HG02884 (cell line): Measurements from ENCODE around the gene ADAMTS14.

Experiments used
- ATAC-seq: cut with Tn5 transposase; IDR thresholded peaks from one replicate; pipeline ENCODE4 v1.9.1; 2021; ENCODE audit warnings: mild to moderate bottlenecking, moderate library complexity; ENCODE audit not compliant: unreplicated experiment

ADAMTS14 gene

DNA sequence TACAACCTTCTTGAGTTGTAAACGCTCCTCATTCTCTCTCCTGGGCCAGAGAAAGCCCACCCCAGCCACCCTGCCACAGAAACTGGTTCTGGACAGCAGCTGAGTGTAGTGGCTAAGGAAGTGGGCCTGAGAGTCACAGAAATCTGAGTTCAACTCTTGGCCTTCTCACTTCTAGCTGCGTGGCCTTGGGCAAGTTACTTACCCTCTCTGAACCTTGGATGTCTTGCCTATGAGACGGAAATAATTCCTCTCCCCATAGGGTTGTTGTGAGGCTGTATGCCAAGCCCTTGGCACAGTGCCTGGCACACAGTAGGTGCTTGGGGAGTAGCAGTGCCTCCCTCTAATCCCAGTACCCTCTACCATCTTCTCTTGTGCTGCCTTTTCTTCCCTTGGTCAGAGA lies 51.5 kb downstream of the ADAMTS14 start:
- ATAC-seq, result no peak

DNA sequence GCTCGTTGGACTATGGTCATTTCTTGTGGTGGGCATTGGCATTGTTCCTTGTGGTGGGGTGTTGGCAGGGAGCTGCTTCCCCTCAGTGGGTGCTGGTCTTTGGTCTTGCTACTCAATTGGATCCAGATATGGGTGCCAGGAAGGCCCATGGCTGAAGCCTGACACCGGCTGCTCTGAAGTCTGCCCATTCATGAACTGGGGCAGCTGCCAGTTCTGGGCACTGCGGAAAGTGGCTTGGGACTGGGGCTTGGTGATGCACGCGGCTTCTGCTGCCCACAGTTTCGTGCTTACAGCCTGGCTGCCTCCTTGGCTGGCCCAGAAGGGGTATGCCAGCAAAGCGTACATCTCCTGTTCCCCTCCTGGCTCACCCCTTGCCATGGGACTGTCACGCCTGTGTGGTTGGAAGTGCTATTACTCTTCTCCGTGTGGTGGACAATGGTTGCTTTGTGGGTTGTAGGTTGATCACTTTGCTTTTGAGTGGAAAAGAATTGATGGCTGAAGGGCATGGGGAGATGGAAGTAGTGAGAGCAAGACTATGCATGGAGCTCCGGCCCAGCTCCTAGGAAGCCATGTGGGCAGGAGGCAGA lies 54.7 kb downstream of the ADAMTS14 start:
- ATAC-seq, result no peak

DNA sequence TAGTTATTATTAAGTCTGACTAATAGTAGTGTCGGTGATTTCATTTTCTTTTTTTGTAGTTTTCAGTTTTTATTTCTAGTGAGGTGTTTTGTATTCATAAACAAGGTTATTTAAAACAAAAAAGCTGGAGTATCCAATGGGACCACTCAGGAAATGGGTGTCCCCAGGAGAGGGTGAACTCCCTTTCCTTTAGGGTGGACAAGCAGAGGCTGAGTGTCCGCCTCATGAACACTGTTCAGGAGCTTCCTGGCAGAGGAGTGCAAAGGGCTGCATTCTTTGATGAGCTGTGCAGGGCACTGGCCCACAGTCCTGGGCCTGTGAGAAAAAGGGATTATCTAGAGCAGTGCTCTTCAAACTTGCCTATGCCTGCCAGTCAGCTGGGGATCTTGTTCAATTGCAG lies 56.0 kb downstream of the ADAMTS14 start:
- no peak for ATAC-seq

DNA sequence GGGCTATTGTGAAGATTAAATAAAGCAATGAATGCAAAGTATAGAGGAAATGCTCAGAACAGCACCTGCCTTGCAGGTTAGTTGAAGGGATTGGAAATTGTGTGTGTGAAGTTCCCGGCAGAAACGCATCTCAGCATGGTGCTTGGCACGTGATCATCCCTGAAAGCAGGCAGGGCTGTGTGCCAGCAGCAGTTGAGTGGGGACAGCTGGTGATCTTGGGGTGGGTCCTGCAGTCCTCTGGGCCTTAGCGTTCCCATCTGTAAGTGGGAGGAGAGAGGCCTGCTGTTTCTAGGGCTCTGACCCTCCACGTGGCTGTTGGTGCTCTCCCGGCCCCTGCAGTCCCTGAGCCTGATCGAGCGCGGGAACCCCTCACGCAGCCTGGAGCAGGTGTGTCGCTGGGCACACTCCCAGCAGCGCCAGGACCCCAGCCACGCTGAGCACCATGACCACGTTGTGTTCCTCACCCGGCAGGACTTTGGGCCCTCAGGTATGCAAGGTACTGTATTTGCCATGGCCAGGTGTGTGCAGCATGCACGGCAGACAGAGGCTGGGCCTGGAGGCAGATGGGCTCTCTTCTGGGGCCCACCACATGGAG lies 57.6 kb downstream of the ADAMTS14 start:
- no peak for ATAC-seq

DNA sequence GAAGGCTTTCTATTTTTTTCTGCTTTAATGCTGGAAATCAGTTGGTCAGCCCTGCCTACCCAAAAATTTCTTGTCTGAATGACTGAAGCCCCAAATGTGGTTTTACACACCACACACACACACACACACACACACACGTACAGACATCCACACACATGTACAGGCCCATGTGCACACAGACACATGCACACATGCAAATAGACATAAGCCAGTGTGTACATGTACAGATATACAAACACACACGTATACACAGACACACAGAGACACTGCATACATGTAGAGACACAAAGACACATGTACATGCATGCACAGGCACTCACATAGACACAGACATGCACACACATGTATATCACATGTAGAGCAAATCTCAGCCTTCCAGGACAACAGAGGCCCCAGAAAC lies 58.6 kb downstream of the ADAMTS14 start:
- no peak for ATAC-seq

DNA sequence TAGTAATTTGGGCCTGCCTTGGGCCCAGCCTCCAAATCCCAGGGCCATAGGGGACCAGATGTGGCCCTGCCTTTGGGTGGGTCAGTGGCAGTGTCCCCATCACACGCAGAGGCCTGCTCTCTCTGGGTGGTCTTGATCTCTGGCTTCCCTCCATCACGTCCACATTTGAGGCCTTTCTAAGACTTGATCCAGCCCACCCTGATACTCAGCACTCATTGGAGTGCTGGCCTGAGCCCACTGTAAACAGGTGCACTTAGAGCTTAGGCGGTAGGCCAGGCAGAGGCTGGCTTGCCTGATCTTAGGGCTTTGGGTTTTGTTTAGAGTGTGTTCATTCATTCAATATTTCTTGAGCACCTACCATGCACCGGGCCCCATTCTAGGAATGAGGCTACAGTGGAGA lies 60.3 kb downstream of the ADAMTS14 start:
- ATAC-seq, result no peak

DNA sequence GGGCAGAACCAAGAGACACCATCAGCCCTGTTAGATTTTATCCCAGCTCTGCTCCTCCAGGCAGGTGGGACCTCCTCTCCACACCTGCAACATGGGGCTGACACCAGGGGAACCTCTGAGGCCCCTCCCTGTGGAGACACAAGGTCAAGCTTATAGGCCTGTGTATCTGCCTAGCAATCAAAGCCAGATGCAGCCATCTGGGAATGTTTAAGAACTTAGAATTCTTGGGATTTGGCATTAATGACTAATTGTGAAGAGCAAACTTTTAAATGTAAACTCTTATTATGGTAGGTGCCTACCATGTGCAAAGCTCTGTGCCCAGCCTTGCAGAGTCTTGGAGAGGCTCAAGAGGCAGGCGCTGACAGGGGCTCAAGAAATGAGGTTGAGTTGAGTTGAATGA lies 60.7 kb downstream of the ADAMTS14 start:
- no peak for ATAC-seq

DNA sequence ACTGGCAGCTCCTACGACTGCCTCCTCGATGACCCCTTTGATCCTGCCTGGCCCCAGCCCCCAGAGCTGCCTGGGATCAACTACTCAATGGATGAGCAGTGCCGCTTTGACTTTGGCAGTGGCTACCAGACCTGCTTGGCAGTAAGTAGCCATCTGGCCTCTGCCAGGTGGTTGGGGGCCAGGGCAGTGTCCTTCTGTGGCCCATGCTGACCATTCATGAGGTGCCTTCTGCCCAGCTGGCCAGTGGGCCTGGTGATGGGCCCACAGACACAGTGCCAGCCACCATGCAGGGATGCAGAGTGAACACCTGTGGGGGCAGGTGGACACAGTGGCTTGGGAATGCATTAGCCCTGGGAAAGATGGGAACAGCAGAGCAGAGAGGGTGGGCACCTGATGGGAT lies 62.9 kb downstream of the ADAMTS14 start:
- ATAC-seq, result no peak

DNA sequence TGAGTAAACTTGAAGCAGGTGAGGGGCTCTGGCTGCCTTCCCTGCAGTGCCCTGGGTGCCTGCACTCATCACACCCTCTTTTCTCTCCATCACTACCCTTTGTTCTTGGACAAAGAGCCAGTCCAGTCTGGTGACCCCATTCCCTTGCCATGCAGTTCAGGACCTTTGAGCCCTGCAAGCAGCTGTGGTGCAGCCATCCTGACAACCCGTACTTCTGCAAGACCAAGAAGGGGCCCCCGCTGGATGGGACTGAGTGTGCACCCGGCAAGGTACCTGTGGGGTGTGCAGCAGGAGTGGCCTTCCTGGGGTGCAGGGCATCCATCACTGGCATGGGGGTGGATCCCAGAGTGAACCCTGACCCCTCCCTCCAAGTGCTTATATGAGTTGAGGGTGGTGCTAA lies 64.2 kb downstream of the ADAMTS14 start:
- ATAC-seq, result no peak

DNA sequence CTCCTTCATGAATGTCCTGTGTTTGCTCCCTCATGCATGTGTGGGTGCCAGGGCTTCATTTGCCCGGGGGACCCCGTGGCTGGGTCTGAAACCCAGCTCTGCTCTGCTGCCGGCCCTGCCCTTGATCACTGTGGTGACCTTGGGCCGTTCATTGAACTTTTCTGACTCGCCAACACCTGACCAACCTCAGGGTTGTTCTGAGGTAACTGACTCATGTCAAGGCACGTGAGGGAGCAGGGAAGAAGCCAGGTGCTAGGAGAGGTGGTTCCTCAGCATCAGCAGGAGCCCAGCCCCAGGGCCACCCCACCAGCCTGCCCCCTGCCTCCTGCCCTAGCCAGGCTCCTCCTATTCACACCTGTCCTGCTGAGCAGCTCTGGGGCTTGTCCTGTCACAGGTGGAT lies 64.9 kb downstream of the ADAMTS14 start:
- no peak for ATAC-seq

DNA sequence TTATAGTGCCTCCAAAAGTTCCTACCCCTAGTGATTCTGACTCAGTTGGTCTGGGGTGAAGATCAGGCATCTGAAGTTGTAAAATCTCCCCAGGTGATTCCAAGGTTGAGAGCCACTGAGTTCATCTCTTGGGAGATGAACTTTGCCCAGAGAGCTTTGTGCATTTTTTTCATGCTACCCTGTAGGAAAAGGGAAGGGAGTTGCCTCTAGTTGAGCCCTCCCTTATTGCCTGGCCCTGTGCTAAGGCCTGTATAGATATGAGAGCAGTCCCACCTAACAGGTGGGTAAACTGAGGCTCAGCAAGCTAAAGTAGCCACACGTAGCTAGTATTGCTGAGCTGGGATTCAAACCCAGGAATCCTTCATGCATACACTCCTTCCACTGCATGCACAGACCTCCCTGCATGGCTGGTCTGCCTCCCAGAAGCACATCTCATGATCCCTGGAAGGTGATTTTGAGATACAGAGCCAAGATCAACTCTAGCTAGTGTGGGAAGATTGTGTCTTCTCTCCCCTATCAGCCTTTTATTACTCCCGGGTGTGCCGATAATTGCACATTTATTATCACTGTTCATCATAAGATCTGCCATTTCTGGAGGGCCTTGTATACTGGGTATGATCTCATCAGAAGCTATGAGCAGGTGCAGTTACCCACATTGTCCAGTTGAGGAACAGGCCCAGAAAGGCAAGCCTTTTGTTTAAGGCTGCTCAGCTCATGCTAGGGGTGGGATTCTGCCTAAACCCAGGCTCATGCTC lies 65.9 kb downstream of the ADAMTS14 start:
- no peak for ATAC-seq

DNA sequence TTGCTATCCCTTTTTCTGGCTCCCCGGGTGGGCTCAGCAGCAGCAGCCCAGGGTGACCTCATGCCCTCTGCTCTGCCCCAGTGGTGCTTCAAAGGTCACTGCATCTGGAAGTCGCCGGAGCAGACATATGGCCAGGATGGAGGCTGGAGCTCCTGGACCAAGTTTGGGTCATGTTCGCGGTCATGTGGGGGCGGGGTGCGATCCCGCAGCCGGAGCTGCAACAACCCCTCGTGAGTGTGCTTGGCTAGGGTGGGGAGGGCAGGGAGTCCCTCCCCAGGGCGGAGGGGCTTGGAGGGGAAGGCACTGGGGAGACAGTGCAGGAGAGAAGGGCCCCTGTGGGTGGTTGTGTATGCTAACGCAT lies 66.4 kb downstream of the ADAMTS14 start:
- no peak for ATAC-seq

DNA sequence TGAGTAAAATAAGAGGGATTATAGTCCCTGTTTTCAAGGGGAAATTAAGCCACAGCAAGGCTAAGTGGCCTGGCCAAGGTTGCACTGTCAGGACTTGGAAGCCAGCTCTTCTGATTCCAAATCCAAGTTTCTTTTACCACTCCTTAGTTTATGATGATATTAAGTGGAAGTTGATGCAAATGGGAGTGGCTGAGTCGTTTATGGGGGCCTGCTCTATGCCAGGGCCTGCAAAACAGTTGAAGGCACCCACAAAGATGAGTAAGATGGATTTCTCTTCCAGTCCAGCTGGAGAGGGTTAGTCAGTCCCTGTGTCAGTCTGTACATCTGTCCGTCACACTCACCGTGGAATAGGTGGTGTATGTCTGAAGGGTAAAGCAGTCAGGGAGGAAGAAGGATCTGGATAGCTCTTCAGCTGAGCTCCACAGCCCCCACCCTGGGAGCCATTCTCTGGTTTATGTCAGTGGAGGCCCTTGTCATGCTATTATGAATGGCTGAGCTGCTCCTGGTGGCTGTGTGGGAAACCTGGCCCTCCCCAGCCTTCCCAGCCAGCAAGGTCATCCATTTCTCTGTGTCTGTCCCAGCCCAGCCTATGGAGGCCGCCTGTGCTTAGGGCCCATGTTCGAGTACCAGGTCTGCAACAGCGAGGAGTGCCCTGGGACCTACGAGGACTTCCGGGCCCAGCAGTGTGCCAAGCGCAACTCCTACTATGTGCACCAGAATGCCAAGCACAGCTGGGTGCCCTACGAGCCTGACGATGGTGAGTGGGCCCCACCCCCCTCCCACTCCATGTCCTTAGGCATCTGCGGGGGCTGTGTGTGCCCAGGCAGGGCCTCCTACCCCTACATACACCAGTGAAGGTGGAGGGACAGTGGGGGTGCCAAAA lies 68.3 kb downstream of the ADAMTS14 start:
- ATAC-seq, result no peak

DNA sequence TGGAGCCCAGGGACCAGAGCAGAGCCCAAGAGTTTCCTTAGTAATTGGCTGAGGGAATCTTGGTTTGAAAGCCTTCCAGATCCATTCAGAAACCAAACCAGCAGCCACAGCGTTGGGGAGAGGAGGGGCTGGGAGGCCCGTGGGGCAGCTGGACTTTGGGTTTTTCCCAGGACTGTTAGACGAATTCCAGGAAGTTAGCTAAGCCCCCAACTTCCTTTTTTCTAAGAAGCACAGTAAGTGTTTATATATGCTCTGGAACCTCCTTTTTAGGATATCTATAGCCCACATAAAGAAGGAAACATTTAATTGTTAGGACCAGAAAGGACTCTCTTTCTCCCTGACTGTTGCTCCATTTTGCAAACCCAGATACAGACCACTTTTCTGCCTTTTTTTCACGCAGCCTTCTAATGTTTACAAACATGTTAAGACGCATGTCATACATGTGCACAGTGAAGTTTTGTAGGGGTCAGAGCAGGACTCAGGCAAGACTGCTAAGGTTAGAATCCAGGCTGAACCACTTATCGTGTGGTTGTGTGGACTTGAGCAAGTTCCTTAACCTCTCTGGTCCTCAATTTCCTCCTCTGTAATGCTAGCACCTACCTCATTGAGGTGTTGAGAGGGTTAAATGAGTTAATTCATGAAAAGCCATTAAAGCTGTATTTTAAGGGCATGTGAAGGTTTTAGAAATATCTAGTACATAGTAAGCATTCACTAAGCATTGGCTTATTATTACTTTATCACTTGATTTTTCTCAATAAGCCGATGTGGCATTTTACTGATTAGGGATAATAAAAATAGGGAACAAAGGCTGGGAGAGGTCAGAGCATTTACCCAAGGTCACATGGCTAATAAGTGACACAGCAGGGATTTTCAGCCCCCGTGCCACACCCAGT lies 70.5 kb downstream of the ADAMTS14 start:
- ATAC-seq, result no peak

DNA sequence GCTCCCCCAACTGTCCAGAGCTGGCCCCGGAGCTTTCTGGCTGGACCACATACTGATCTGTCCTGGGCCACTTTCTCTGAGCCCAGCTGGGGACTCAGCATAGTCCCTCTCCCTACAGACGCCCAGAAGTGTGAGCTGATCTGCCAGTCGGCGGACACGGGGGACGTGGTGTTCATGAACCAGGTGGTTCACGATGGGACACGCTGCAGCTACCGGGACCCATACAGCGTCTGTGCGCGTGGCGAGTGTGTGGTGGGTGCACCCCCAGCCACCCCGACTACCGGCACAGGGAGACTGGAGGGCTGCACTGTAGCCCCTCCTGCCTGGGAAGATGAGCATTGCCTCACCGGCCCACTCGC lies 71.1 kb downstream of the ADAMTS14 start:
- ATAC-seq, result no peak

DNA sequence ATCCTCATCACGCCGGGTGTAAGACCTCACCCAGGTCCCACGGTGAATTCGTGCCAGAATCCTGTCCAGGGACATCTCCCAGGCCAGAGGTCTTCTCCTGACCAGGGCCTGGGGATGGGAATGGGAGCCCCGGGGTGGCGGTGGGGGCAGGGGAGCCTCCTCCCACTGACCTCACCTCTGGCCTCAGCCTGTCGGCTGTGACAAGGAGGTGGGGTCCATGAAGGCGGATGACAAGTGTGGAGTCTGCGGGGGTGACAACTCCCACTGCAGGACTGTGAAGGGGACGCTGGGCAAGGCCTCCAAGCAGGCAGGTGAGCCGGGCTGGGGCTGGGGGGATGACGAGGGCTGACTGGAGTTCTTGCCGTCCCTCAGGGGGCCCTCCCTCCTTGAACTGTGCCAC lies 71.6 kb downstream of the ADAMTS14 start:
- ATAC-seq, result no peak

DNA sequence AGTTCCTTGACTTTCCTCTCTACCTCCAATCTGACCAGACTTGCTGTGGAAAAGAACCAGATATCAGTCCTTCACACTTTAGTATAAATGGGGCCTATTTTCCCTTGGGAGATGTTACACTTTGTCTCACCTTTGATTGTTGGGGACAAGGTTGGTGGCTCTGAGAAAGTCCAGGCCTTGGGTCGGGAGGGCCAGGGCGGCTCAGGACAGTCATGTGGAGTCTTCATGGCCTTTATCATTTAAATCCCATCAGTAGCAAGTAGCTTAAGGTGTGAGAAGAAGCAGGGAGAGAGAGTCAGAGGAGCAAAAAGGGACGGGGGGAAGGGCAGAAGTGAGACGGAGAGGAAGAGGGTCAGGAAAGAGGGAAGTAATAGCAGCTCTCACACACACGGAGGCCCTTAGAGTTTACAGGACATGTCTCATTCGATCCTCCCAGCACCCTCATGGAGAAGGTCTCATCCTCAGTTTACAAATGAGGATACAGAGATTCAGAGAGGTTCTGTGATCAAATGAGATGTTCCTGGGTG lies 72.4 kb downstream of the ADAMTS14 start:
- ATAC-seq, result no peak

DNA sequence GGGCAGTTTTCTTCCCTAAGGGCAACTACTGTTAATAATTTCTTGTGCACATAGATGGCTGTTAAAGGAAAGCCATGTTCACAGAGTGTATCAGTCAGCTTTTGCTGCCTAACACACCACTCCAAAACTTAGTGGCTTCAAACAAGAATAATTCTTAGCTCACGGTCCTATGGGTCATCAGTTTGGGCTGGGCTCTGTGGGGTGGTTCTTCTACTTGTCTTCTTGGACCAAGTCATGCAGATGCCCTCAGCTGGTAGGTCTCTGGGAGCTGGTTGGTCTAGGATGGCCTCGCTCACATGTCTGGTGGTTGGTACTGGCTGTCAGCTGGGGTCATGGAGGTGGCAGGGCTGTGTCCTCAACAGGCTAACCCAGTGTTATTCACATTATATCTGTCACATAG lies 73.2 kb downstream of the ADAMTS14 start:
- ATAC-seq, result no peak

DNA sequence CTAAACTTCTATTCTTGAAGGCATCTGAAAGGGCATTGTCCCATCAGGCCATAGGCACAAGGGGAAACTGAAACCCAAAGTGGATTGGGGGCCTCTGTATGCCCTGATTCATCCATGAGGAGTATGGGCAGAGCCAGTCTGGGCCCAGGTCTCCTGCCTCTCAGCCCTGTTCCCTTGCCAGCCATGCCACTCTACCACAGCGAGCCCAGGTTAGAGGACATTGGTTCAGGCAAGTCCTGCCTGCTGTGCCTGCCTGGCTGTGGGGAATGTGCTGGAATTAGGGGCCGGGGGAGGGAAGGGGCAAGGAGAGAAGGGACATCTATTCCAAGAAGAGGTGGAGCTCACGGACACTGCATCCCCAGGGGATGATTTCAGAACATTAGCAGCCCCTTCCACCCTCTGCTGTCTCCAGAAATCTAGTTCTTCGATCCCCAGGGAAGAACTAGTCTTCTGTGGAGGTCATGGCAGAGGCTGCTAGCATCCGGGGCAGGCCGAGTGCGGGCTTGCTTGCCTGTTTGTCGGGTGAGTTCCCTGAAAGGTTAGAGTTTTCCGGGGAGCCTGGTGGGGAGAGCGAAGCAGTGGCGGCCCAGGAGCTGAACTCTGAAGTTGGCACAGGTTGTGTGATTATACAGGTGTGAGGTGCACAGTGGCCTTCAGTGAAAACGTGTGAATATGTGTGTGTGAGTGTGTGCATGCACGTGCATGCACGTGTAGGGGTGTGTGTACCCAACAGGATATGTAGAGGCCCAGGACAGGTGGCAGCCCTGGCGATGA lies 75.1 kb downstream of the ADAMTS14 start:
- ATAC-seq, result no peak

DNA sequence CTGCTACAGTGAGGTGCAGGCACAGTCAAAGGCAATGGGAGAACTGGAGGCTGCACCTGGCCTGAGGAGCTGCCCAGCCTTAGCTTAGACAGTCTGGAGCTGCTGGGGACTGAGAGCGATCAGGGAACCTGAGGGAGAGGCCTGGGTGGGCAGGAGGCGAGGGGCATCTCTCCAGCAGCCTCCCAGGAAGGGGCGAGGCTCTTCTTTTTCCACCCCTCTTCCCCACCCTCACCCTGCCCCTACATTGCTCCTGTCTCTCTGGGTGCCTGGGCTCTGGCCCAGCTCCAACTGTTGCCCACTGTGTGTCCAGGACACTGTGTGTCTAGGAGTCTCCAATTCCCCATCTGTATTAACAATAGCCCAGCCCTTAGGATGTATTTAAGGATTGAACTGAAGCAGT lies 76.0 kb downstream of the ADAMTS14 start:
- ATAC-seq, result no peak
